Lung (tissue), 12 donors: ENCODE results near the gene SENP3. TPM values are rescaled to one million over a fixed set of nuclear protein-coding genes. Genes with fewer than 3 reads are reported as not detected.

Experiments
- ATAC-seq: fragments of 200-7000 bp; cut with Tn5 transposase; one replicate; pipeline ENCODE4 v1.9.1; 2020; ENCODE audit warnings: moderate number of reproducible peaks; ENCODE audit not compliant: insufficient read depth, low FRiP score
- DNase-seq, 3 donors: peaks; one replicate each; pipeline ENCODE4 v3.0.0-alpha.2; 2013 to 2017
- H3K27ac ChIP-seq, 2 donors: one replicate each; pipeline ENCODE4 v1.5.1; 2013; ENCODE audit warnings: mild to moderate bottlenecking in 2 of 2, moderate library complexity in 2 of 2, control low read depth in 1 of 2, inconsistent platforms in 1 of 2, low read depth in 1 of 2, low read length in 1 of 2
- H3K27me3 ChIP-seq, 3 donors: one replicate each; pipeline ENCODE4 v1.5.1; 2013; ENCODE audit warnings: low read length in 2 of 3; ENCODE audit not compliant: control insufficient read depth in 3 of 3, insufficient read depth in 3 of 3
- H3K36me3 ChIP-seq, 4 donors: one replicate each; pipeline ENCODE4 v1.5.1; 2013; ENCODE audit warnings: low read length in 4 of 4, mild to moderate bottlenecking in 1 of 4, moderate library complexity in 1 of 4; ENCODE audit not compliant: control insufficient read depth in 4 of 4, insufficient read depth in 4 of 4
- H3K4me1 ChIP-seq, 5 donors: one replicate each; pipeline ENCODE4 v1.5.1; 2013; ENCODE audit warnings: low read length in 5 of 5, mild to moderate bottlenecking in 2 of 5, moderate library complexity in 1 of 5; ENCODE audit not compliant: control insufficient read depth in 5 of 5, insufficient read depth in 5 of 5
- H3K4me3 ChIP-seq: one replicate; pipeline ENCODE4 v1.5.1; 2013; ENCODE audit warnings: mild to moderate bottlenecking, control low read depth, moderate library complexity
- H3K9ac ChIP-seq, 2 donors: one replicate each; pipeline ENCODE4 v1.5.1; 2013; ENCODE audit warnings: low read length in 2 of 2, control low read depth in 1 of 2; ENCODE audit not compliant: insufficient read depth in 1 of 2
- H3K9me3 ChIP-seq, 4 donors: one replicate each; pipeline ENCODE4 v1.5.1; 2013; ENCODE audit warnings: low read length in 3 of 4, mild to moderate bottlenecking in 1 of 4, moderate library complexity in 1 of 4; ENCODE audit not compliant: control insufficient read depth in 4 of 4, insufficient read depth in 3 of 4
- CTCF ChIP-seq: IDR thresholded peaks from 2 replicates; pipeline ENCODE4 v1.5.1; 2012; ENCODE audit warnings: mild to moderate bottlenecking; ENCODE audit errors: control extremely low read depth, extremely low read depth
- WGBS, 2 donors: extraction: QIAGEN DNeasy Blood & Tissue Kit; methylation state at CpG; one replicate each; pipeline ENCODE4 v1.1.7; 2013; 5-methylcytosine and 5-hydroxymethylcytosine counted together
- polyA plus RNA-seq, 2 donors: library from polyadenylated mRNA; stranded (reverse); fragments of 200-250 nt; gene quantifications; one replicate each; pipeline ENCODE4 v1.2.1, GENCODE V29; 2013
- total RNA-seq, 2 donors: library from RNA; depleted of rRNA in 1 of 2; stranded (reverse); fragments of >200 nt in 1 of 2; gene quantifications; one replicate each; pipeline ENCODE4 v1.2.1, GENCODE V29; 2014 to 2021
- donor health status: control.
- donor health status: control.
- donor health status: Bipolar disorder and iron deficiency.
- donor health status: healthy.
- donor health status: DM: yes; HTN: yes; CAD: no.

Gene SENP3
- total and polyA plus RNA-seq, 4 donors = 34.0 to 54.4 (median 48.6) TPM

DNA sequence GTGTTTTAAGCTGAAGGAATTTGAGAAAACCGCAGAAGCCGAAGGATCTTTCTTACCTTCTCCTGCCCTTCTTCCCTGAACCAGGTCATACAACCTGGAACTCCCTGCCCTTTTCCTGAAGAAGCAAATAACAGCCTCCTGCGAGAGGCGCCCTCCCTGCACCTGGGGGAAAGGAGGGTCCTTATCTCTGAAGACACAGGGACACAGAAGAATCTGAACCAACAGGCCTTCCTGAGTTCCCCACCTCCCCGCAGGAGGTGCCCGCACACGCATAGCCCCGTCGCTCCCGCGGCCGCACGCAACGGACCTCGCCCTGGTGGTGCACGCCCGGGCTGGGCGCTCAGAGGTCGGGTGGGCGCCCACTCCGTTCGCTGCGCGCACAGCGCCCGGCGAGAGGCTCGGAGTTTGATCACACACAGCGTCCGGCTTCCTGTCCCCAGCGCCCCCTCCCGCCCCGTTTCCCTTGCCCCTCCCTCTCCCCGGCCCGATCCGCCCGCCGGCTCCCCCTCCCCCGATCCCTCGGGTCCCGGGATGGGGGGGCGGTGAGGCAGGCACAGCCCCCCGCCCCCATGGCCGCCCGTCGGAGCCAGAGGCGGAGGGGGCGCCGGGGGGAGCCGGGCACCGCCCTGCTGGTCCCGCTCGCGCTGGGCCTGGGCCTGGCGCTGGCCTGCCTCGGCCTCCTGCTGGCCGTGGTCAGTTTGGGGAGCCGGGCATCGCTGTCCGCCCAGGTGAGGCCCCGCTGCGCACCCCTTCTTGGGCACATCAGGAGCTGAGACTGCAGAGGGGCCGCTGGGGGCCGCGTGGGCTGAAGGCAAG, 12.9 kb upstream of the SENP3 start, which contains the start of gene TNFSF12:
TSS of gene TNFSF12 (plus strand) at position 474 of the 816 bp plus-strand sequence. CDS start at position 570, 96 bp downstream.
- Histone ChIP-seq H3K4me3 (peak within 1 kb of the TSS; percentile 74), H3K9me3 (no peaks in the 10 kb centered on the region), H3K27ac (peak within 1 kb of the TSS; percentile 66 to 91), H3K27me3 (no peaks in the 10 kb centered on the region), H3K36me3 (peaks cover 0 to 3% (median under 1%) of the 10 kb centered on the region in 4 donors), H3K4me1 (peaks cover 0 to 10% (median 4%) of the 10 kb centered on the region in 5 donors), H3K9ac (peak within 1 kb of the TSS; percentile 67 to 93)
- WGBS, 2 donors = 1 to 6% methylated on average over 59 to 64 of the region's 65 CpGs
- DNase-seq = peak; percentile 64 to 73 (median 68)
- no peak for TF ChIP-seq CTCF
- ATAC-seq = peak; percentile 50

- DNase-seq = no peak
- 27 to 50% methylated on average over 20 of the region's 20 CpGs for WGBS, 2 donors
- ATAC-seq = peak; percentile 43
- no peaks in the 10 kb centered on the region for H3K9me3 ChIP-seq
- peaks cover 0 to 6% (median under 1%) of the 10 kb centered on the region in 4 donors for H3K36me3 ChIP-seq
- no peak for TF ChIP-seq CTCF
- H3K4me1 ChIP-seq = peaks cover 0 to 10% (median 4%) of the 10 kb centered on the region in 5 donors
- H3K27me3 ChIP-seq = no peaks in the 10 kb centered on the region
- H3K27ac ChIP-seq = peak overlapping the region; percentile 66 to 91
- H3K4me3 ChIP-seq = peak overlapping the region; percentile 74
- peak overlapping the region; percentile 39 to 73 for H3K9ac ChIP-seq
These were observed 12.2 kb upstream of the SENP3 start for GRCh38 chr17:7549401-7550055.

DNA sequence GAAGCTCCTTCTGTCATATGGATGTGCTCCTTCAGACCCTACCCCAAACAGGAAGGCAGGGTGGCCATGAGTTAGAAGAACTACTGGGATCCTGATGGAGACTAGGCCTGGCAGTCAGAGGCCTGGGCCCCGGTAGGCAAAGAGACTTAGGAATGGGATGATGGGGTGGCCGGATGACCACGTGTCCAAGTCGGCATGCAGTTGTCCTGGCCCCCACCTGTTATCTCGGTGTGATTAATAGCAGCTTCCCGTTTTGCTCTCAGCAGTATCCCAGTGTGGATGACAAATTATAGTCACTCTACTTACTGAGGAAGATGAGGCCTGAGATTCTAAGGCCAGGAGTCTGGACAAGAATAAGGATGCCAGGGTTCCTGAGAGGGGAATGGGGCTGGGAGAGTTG, 11.4 kb upstream of the SENP3 start:
- peaks cover 0 to 6% (median under 1%) of the 10 kb centered on the region in 4 donors for H3K36me3 ChIP-seq
- no peak overlapping the region for H3K9ac ChIP-seq
- peaks cover 0 to 10% (median 4%) of the 10 kb centered on the region in 5 donors for H3K4me1 ChIP-seq
- no peak for DNase-seq
- TF ChIP-seq CTCF = no peak
- H3K27me3 ChIP-seq = no peaks in the 10 kb centered on the region
- ATAC-seq = no peak
- no peak overlapping the region for H3K4me3 ChIP-seq
- H3K27ac ChIP-seq = peak overlapping the region in 1 of 2 donors; percentile 91
- WGBS, 2 donors = 60 to 61% methylated on average over 6 of the region's 6 CpGs
- H3K9me3 ChIP-seq = no peaks in the 10 kb centered on the region
